ENCODE data around the gene SDCCAG8. TPM values are rescaled to one million over a fixed set of nuclear protein-coding genes. Genes with fewer than 3 reads are reported as not detected.

The SDCCAG8 gene
- total and polyA plus RNA-seq, 10 donors: 14.8 to 79.3 (median 46.5) TPM

GRCh38 chr1:243393096-243393495 is 137.3 kb downstream of the SDCCAG8 start:
- H3K36me3 ChIP-seq: peaks cover 0 to 14% (median 0%) of the 10 kb centered on the region in 6 donors
- TF ChIP-seq, protein P1, sequence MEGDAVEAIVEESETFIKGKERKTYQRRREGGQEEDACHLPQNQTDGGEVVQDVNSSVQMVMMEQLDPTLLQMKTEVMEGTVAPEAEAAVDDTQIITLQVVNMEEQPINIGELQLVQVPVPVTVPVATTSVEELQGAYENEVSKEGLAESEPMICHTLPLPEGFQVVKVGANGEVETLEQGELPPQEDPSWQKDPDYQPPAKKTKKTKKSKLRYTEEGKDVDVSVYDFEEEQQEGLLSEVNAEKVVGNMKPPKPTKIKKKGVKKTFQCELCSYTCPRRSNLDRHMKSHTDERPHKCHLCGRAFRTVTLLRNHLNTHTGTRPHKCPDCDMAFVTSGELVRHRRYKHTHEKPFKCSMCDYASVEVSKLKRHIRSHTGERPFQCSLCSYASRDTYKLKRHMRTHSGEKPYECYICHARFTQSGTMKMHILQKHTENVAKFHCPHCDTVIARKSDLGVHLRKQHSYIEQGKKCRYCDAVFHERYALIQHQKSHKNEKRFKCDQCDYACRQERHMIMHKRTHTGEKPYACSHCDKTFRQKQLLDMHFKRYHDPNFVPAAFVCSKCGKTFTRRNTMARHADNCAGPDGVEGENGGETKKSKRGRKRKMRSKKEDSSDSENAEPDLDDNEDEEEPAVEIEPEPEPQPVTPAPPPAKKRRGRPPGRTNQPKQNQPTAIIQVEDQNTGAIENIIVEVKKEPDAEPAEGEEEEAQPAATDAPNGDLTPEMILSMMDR (IDR thresholded peaks at IDR 0.05 in 8 of 11, conservative IDR thresholded peaks at IDR 0.05 in 3 of 11): no peak
- WGBS, 5 donors: 92 to 98% (median 97%) methylated on average over 4 of the region's 4 CpGs

GRCh38 chr1:243394066-243394465 is 138.2 kb downstream of the SDCCAG8 start:
- Histone ChIP-seq H3K36me3 (peaks cover 0 to 14% (median 0%) of the 10 kb centered on the region in 6 donors), H3K27ac (no peak overlapping the region), H3K4me3 (no peak overlapping the region), H3K27me3 (replicated peaks in 1 of 7) (no peaks in the 10 kb centered on the region), H3K9me3 (no peaks in the 10 kb centered on the region), H3K4me1 (peaks cover 0 to 12% (median 4%) of the 10 kb centered on the region in 6 donors)
- no peak for DNase-seq
- TF ChIP-seq POLR2A (IDR thresholded peaks at IDR 0.05) (no peak), POLR2AphosphoS5 (IDR thresholded peaks at IDR 0.05) (no peak)
- TF ChIP-seq, protein P1 (IDR thresholded peaks at IDR 0.05 in 8 of 11, conservative IDR thresholded peaks at IDR 0.05 in 3 of 11): no peak
- intact Hi-C loops (cut with DNase I; ENCODE audit: low total_unique reads): no loop called here
- WGBS, 5 donors: 89 to 98% (median 95%) methylated on average over 4 of the region's 4 CpGs

More at GRCh38 chr1:243393096-243393495, 137.3 kb downstream of the SDCCAG8 start:
- Histone ChIP-seq H3K4me1 (peaks cover 0 to 12% (median 4%) of the 10 kb centered on the region in 6 donors), H3K27me3 (replicated peaks in 1 of 7) (no peaks in the 10 kb centered on the region), H3K9me3 (no peaks in the 10 kb centered on the region), H3K27ac (no peak overlapping the region), H3K4me3 (no peak overlapping the region)
- intact Hi-C loops (cut with DNase I; ENCODE audit: low total_unique reads): no loop called here
- no peak for DNase-seq

GRCh38 chr1:243394601-243395464 is 139.0 kb downstream of the SDCCAG8 start:
- Histone ChIP-seq H3K27ac (no peak overlapping the region), H3K4me3 (no peak overlapping the region), H3K27me3 (replicated peaks in 1 of 7) (no peaks in the 10 kb centered on the region), H3K36me3 (peaks cover 0 to 14% (median 0%) of the 10 kb centered on the region in 6 donors), H3K9me3 (no peaks in the 10 kb centered on the region), H3K4me1 (peaks cover 0 to 7% (median 3%) of the 10 kb centered on the region in 6 donors)
- intact Hi-C loops (cut with DNase I; ENCODE audit: low total_unique reads): no loop called here
- 95 to 97% (median 95%) methylated on average over 15 of the region's 15 CpGs for WGBS, 5 donors
- TF ChIP-seq POLR2A (IDR thresholded peaks at IDR 0.05) (no peak), POLR2AphosphoS5 (IDR thresholded peaks at IDR 0.05) (no peak)
- TF ChIP-seq, protein P1 (IDR thresholded peaks at IDR 0.05 in 8 of 11, conservative IDR thresholded peaks at IDR 0.05 in 3 of 11): no peak
- DNase-seq: no peak

- Histone ChIP-seq H3K36me3 (peaks cover 0 to 8% (median 0%) of the 10 kb centered on the region in 6 donors), H3K9me3 (no peaks in the 10 kb centered on the region), H3K27me3 (replicated peaks in 1 of 7) (no peaks in the 10 kb centered on the region), H3K4me1 (no peaks in the 10 kb centered on the region), H3K27ac (no peak overlapping the region), H3K4me3 (no peak overlapping the region)
- no peak for DNase-seq
- intact Hi-C loops (cut with DNase I; ENCODE audit: low total_unique reads): no loop called here
- no peak for TF ChIP-seq POLR2AphosphoS5 (IDR thresholded peaks at IDR 0.05)
- TF ChIP-seq POLR2A (IDR thresholded peaks at IDR 0.05): no peak
- TF ChIP-seq, protein P1 (IDR thresholded peaks at IDR 0.05 in 8 of 11, conservative IDR thresholded peaks at IDR 0.05 in 3 of 11): no peak
Observed at GRCh38 chr1:243396424-243396823, 140.6 kb downstream of the SDCCAG8 start.

All from spleen (tissue), 11 donors.